ENCODE data around the gene SUFU. TPM values are rescaled to one million over a fixed set of nuclear protein-coding genes. Genes with fewer than 3 reads are reported as not detected.
A peak's percentile ranks its signal among the peaks of the same experiment; 100 is the strongest.

SUFU gene
- total and polyA plus RNA-seq, 2 donors from 2014 or later = 6.5 to 18.9 TPM

- intact Hi-C loops (cut with DNase I) = no loop called here
- Histone ChIP-seq H3K4me1 (ENCODE audit: control insufficient read depth in 2 of 3, insufficient read depth in 2 of 3, low read depth in 1 of 3, low read length in 3 of 3) (peaks cover 0 to 14% (median 12%) of the 10 kb centered on the region in 3 donors), H3K27ac (ENCODE audit: low read depth in 2 of 2, low read length in 2 of 2) (no peak overlapping the region), H3K4me3 (ENCODE audit: low read length in 3 of 3) (no peak overlapping the region), H3K9ac (ENCODE audit: low read length in 3 of 3) (no peak overlapping the region), H3K36me3 (ENCODE audit: control insufficient read depth in 2 of 3, insufficient read depth in 3 of 3, low read length in 3 of 3) (peaks cover 0 to 12% (median 9%) of the 10 kb centered on the region in 3 donors), H3K9me3 (ENCODE audit: control insufficient read depth in 2 of 3, insufficient read depth in 1 of 3, low read length in 3 of 3) (no peaks in the 10 kb centered on the region), H3K27me3 (ENCODE audit: control insufficient read depth, insufficient read depth, low read length) (no peaks in the 10 kb centered on the region)
- no peak for TF ChIP-seq CTCF (IDR thresholded peaks at IDR 0.05; ENCODE audit: borderline replicate concordance, extremely low read depth, insufficient read depth)
- DNase-seq = no peak
- FAIRE-seq = no peak
Measured at GRCh38 chr10:102593804-102594079, 90.0 kb downstream of the SUFU start.

GRCh38 chr10:102595293-102595692 lies 91.5 kb downstream of the SUFU start:
- H3K36me3 ChIP-seq (ENCODE audit: control insufficient read depth in 2 of 3, insufficient read depth in 3 of 3, low read length in 3 of 3) = peaks cover 0 to 16% (median 12%) of the 10 kb centered on the region in 3 donors
- no peak for FAIRE-seq
- intact Hi-C loops (cut with DNase I) = no loop called here
- peaks cover 0 to 16% (median 12%) of the 10 kb centered on the region in 3 donors for H3K4me1 ChIP-seq (ENCODE audit: control insufficient read depth in 2 of 3, insufficient read depth in 2 of 3, low read depth in 1 of 3, low read length in 3 of 3)
- no peak overlapping the region for H3K27ac ChIP-seq (ENCODE audit: low read depth in 2 of 2, low read length in 2 of 2)
- H3K9ac ChIP-seq (ENCODE audit: low read length in 3 of 3) = no peak overlapping the region
- no peak for DNase-seq
- no peak overlapping the region for H3K4me3 ChIP-seq (ENCODE audit: low read length in 3 of 3)
- no peaks in the 10 kb centered on the region for H3K9me3 ChIP-seq (ENCODE audit: control insufficient read depth in 2 of 3, insufficient read depth in 1 of 3, low read length in 3 of 3)
- no peak for TF ChIP-seq CTCF (IDR thresholded peaks at IDR 0.05; ENCODE audit: borderline replicate concordance, extremely low read depth, insufficient read depth)
- H3K27me3 ChIP-seq (ENCODE audit: control insufficient read depth, insufficient read depth, low read length) = no peaks in the 10 kb centered on the region

- no peak for TF ChIP-seq CTCF (IDR thresholded peaks at IDR 0.05; ENCODE audit: borderline replicate concordance, extremely low read depth, insufficient read depth)
- FAIRE-seq (no peak), DNase-seq (no peak)
- intact Hi-C loops (cut with DNase I) = no loop called here
- no peak overlapping the region for H3K9ac ChIP-seq (ENCODE audit: low read length in 3 of 3)
- H3K27ac ChIP-seq (ENCODE audit: low read depth in 2 of 2, low read length in 2 of 2) = no peak overlapping the region
- peaks cover 0 to 19% (median 12%) of the 10 kb centered on the region in 3 donors for H3K36me3 ChIP-seq (ENCODE audit: control insufficient read depth in 2 of 3, insufficient read depth in 3 of 3, low read length in 3 of 3)
- no peaks in the 10 kb centered on the region for H3K27me3 ChIP-seq (ENCODE audit: control insufficient read depth, insufficient read depth, low read length)
- H3K9me3 ChIP-seq (ENCODE audit: control insufficient read depth in 2 of 3, insufficient read depth in 1 of 3, low read length in 3 of 3) = no peaks in the 10 kb centered on the region
- H3K4me1 ChIP-seq (ENCODE audit: control insufficient read depth in 2 of 3, insufficient read depth in 2 of 3, low read depth in 1 of 3, low read length in 3 of 3) = peaks cover 0 to 16% (median 12%) of the 10 kb centered on the region in 3 donors
- H3K4me3 ChIP-seq (ENCODE audit: low read length in 3 of 3) = no peak overlapping the region
Measured at GRCh38 chr10:102595897-102596296, 92.1 kb downstream of the SUFU start.

- DNase-seq = peak in 3 of 5 donors; percentile 70 to 81 (median 72)
Measured at GRCh38 chr10:102596506-102596971, 92.8 kb downstream of the SUFU start.

More at GRCh38 chr10:102596506-102596971, 92.8 kb downstream of the SUFU start:
- intact Hi-C loops (cut with DNase I) = no loop called here
- Histone ChIP-seq H3K9ac (ENCODE audit: low read length in 3 of 3) (no peak overlapping the region), H3K4me3 (ENCODE audit: low read length in 3 of 3) (no peak overlapping the region), H3K27me3 (ENCODE audit: control insufficient read depth, insufficient read depth, low read length) (no peaks in the 10 kb centered on the region), H3K4me1 (ENCODE audit: control insufficient read depth in 2 of 3, insufficient read depth in 2 of 3, low read depth in 1 of 3, low read length in 3 of 3) (peaks cover 0 to 16% (median 12%) of the 10 kb centered on the region in 3 donors), H3K27ac (ENCODE audit: low read depth in 2 of 2, low read length in 2 of 2) (no peak overlapping the region), H3K36me3 (ENCODE audit: control insufficient read depth in 2 of 3, insufficient read depth in 3 of 3, low read length in 3 of 3) (peaks cover 0 to 25% (median 17%) of the 10 kb centered on the region in 3 donors), H3K9me3 (ENCODE audit: control insufficient read depth in 2 of 3, insufficient read depth in 1 of 3, low read length in 3 of 3) (no peaks in the 10 kb centered on the region)
- peak; percentile 80 for TF ChIP-seq CTCF (IDR thresholded peaks at IDR 0.05; ENCODE audit: borderline replicate concordance, extremely low read depth, insufficient read depth)
- FAIRE-seq = no peak
